Brain microvascular endothelial cell (primary cell): ENCODE results near the gene EEFSEC.

Experiments used
- DNase-seq: peaks from one replicate; pipeline ENCODE4 v3.0.0-alpha.2; 2020
- H3K27ac ChIP-seq: fragments of 250-450 bp; sonication (Bioruptor Pico); 2 replicates; pipeline ENCODE4 v1.5.1; 2020; ENCODE audit warnings: mild to moderate bottlenecking, moderate library complexity
- H3K27me3 ChIP-seq: fragments of 250-450 bp; sonication (Bioruptor Pico); replicated peaks from 2 replicates; pipeline ENCODE4 v1.5.1; 2020; ENCODE audit warnings: mild to moderate bottlenecking
- H3K36me3 ChIP-seq: fragments of 250-450 bp; sonication (Bioruptor Pico); replicated peaks from 2 replicates; pipeline ENCODE4 v1.5.1; 2020; ENCODE audit warnings: mild to moderate bottlenecking
- H3K4me3 ChIP-seq: 2 replicates; pipeline ENCODE4 v1.5.1; 2011; ENCODE audit warnings: low read depth, mild to moderate bottlenecking, control low read depth, low read length, moderate library complexity
- CTCF ChIP-seq: IDR thresholded peaks from 2 replicates; pipeline ENCODE4 v1.5.1; 2011; ENCODE audit warnings: low read depth, mild to moderate bottlenecking, moderate library complexity, low read length, control low read depth, inconsistent platforms; ENCODE audit errors: missing control alignments
- in situ Hi-C: cut with HindIII; loops from 2 replicates; pipeline ENCODE4 v1.10.0; 2017; ENCODE audit warnings: low sequenced_read_pairs, low pct_ligation_motif_present

EEFSEC gene

GRCh38 chr3:128182656-128183055, 29.4 kb downstream of the EEFSEC start:
- no peak overlapping the region for H3K4me3 ChIP-seq
- H3K27me3 ChIP-seq, result no peaks in the 10 kb centered on the region
- TF ChIP-seq CTCF, result no peak
- no peaks in the 10 kb centered on the region for H3K36me3 ChIP-seq
- no peak overlapping the region for H3K27ac ChIP-seq
- DNase-seq, result no peak
- in situ Hi-C loops, result no loop called here

- TF ChIP-seq CTCF, result no peak
- in situ Hi-C loops, result no loop called here
- Histone ChIP-seq H3K4me3 (no peak overlapping the region), H3K27me3 (no peaks in the 10 kb centered on the region), H3K36me3 (no peaks in the 10 kb centered on the region), H3K27ac (no peak overlapping the region)
- no peak for DNase-seq
These were observed 32.6 kb downstream of the EEFSEC start for GRCh38 chr3:128185630-128186447.

GRCh38 chr3:128187495-128187894, 34.2 kb downstream of the EEFSEC start:
- Histone ChIP-seq H3K27ac (no peak overlapping the region), H3K4me3 (no peak overlapping the region), H3K36me3 (no peaks in the 10 kb centered on the region), H3K27me3 (no peaks in the 10 kb centered on the region)
- no peak for DNase-seq
- TF ChIP-seq CTCF, result no peak
- in situ Hi-C loops, result no loop called here

GRCh38 chr3:128188326-128188725, 35.0 kb downstream of the EEFSEC start:
- TF ChIP-seq CTCF, result no peak
- DNase-seq, result no peak

GRCh38 chr3:128188956-128189355, 35.7 kb downstream of the EEFSEC start:
- in situ Hi-C loops, result no loop called here

More at GRCh38 chr3:128188326-128188725, 35.0 kb downstream of the EEFSEC start:
- no peak overlapping the region for H3K27ac ChIP-seq
- in situ Hi-C loops, result no loop called here
- no peak overlapping the region for H3K4me3 ChIP-seq
- no peaks in the 10 kb centered on the region for H3K27me3 ChIP-seq
- H3K36me3 ChIP-seq, result no peaks in the 10 kb centered on the region

More at GRCh38 chr3:128188956-128189355, 35.7 kb downstream of the EEFSEC start:
- no peak for DNase-seq
- H3K27ac ChIP-seq, result no peak overlapping the region
- no peak for TF ChIP-seq CTCF
- no peaks in the 10 kb centered on the region for H3K36me3 ChIP-seq
- H3K27me3 ChIP-seq, result no peaks in the 10 kb centered on the region
- H3K4me3 ChIP-seq, result no peak overlapping the region
